ENCODE results near the gene GSE1.

Gene GSE1

GRCh38 chr16:85724936-85725335 lies 111.8 kb downstream of the GSE1 start:
- no peak for DNase-seq (ENCODE audit: low spot score)
